ENCODE results near the gene RIPPLY3.

RIPPLY3 gene

DNA sequence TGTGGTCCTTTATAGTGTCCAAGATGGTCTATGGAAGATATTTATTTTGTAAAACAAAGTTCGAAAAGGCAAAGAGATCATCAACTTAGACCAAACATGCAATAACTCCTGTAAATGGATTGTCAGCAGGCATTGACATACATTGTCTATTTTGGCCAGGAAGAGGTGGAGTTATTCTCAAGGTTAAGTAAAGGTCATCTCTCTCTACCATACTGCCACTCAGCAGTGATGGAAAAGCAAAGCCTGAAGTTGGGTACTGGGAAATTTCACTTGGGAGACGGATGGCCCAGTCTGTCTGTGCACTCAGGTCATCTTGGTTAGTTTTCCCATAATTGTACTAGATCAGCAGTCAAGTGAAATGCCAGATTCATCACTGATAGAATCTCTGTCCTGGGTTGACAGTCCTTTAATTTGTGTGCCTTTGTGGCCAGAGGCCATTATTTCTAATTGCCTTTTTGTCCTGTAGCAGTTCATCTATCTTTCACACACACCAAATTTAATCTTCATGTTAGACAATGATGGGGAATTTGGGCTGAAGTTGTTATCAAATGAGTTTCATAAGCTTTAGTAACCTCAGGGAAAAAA is 48.9 kb downstream of the RIPPLY3 start:
- TF ChIP-seq, protein P1, sequence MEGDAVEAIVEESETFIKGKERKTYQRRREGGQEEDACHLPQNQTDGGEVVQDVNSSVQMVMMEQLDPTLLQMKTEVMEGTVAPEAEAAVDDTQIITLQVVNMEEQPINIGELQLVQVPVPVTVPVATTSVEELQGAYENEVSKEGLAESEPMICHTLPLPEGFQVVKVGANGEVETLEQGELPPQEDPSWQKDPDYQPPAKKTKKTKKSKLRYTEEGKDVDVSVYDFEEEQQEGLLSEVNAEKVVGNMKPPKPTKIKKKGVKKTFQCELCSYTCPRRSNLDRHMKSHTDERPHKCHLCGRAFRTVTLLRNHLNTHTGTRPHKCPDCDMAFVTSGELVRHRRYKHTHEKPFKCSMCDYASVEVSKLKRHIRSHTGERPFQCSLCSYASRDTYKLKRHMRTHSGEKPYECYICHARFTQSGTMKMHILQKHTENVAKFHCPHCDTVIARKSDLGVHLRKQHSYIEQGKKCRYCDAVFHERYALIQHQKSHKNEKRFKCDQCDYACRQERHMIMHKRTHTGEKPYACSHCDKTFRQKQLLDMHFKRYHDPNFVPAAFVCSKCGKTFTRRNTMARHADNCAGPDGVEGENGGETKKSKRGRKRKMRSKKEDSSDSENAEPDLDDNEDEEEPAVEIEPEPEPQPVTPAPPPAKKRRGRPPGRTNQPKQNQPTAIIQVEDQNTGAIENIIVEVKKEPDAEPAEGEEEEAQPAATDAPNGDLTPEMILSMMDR (IDR thresholded peaks at IDR 0.05; ENCODE audit: borderline replicate concordance, control extremely low read depth, extremely low read depth, insufficient read depth, missing control alignments), result no peak
- no peak for DNase-seq (ENCODE audit: low spot score)
- in situ Hi-C loops (cut with MboI; ENCODE audit: low sequenced_read_pairs, unreplicated experiment), result no loop called here

DNA sequence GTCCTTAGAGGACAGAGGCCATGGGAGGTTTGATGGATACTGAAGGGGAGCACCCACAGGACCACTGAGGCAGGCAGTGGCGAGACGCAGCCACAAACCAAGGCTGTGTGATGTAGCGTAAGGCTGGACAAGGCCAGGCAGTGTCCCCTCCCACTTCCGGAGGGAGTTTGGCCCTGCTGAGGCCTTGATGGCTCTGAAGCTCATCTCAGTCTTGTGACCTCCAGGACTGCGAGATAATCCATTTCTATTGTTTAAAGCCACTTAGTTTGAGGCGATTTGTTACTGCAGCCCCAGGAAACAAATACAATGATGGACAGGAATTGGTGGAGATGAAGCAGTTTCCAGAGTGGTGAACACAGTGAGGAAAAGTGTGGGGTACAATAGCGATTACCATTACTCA is 51.1 kb downstream of the RIPPLY3 start:
- in situ Hi-C loops (cut with MboI; ENCODE audit: low sequenced_read_pairs, unreplicated experiment), result no loop called here

DNA sequence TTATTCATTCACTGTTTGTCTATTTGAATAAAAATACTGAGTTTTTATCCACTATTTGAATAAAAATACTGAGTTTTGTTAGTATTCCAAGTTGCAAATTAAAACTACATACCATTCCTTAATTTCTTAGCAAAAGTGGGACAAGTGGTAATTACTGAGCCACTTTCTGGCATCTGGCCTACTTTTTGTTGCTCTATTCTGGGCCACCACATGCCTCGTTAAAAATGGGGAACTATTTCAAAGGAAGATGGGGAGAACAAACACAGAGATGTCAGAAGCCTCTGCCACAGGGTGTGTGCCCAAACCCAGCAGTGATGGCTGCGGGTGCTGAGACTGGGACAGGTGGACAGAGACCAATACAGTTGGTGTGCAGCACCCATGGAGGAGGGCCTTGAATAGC is 51.8 kb downstream of the RIPPLY3 start:
- DNase-seq (ENCODE audit: low spot score), result no peak
- in situ Hi-C loops (cut with MboI; ENCODE audit: low sequenced_read_pairs, unreplicated experiment), result no loop called here
- TF ChIP-seq, protein P1 (IDR thresholded peaks at IDR 0.05; ENCODE audit: borderline replicate concordance, control extremely low read depth, extremely low read depth, insufficient read depth, missing control alignments), result no peak

More for the DNA sequence above, 51.1 kb downstream of the RIPPLY3 start:
- no peak for DNase-seq (ENCODE audit: low spot score)
- TF ChIP-seq, protein P1 (IDR thresholded peaks at IDR 0.05; ENCODE audit: borderline replicate concordance, control extremely low read depth, extremely low read depth, insufficient read depth, missing control alignments), result no peak

DNA sequence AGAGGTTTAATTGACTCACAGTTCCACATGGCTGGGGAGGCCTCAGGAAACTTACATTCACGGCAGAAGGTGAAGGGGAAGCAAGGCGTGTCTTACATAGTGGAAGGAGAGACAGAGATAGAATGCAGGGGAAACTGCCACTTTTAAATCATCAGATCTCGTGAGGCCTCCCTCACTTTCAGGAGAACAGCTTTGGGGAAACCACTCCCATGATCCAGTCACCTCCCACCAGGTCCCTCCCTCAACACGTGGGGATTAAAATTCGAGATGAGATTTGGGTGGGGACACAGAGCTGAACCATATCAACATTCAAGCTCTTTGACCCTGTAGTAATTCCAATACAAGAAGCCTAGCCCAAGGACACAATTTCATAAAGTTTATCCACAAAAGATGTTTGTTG is 52.7 kb downstream of the RIPPLY3 start:
- DNase-seq (ENCODE audit: low spot score), result no peak
- TF ChIP-seq, protein P1 (IDR thresholded peaks at IDR 0.05; ENCODE audit: borderline replicate concordance, control extremely low read depth, extremely low read depth, insufficient read depth, missing control alignments), result no peak
- in situ Hi-C loops (cut with MboI; ENCODE audit: low sequenced_read_pairs, unreplicated experiment), result no loop called here

DNA sequence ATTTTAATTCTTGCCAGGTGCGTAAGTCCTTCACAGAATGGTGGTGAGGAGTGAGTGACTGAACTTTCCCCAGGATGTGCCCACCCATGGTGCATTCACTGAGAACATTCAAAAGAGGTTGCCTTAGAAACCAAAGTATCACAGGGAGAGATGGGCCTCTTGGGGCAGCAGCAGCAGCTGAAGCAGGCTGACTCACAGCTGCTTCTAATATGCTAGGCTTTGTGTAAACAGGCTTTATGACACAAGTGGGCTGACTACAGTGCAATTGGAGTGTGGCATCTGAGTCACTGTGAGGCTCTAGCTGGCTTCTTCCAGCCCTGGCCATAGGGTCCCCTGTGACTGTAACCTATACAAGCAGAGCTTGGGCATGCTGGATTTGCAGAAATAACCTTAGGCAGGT is 53.8 kb downstream of the RIPPLY3 start:
- TF ChIP-seq, protein P1 (IDR thresholded peaks at IDR 0.05; ENCODE audit: borderline replicate concordance, control extremely low read depth, extremely low read depth, insufficient read depth, missing control alignments), result no peak
- in situ Hi-C loops (cut with MboI; ENCODE audit: low sequenced_read_pairs, unreplicated experiment), result no loop called here
- no peak for DNase-seq (ENCODE audit: low spot score)

DNA sequence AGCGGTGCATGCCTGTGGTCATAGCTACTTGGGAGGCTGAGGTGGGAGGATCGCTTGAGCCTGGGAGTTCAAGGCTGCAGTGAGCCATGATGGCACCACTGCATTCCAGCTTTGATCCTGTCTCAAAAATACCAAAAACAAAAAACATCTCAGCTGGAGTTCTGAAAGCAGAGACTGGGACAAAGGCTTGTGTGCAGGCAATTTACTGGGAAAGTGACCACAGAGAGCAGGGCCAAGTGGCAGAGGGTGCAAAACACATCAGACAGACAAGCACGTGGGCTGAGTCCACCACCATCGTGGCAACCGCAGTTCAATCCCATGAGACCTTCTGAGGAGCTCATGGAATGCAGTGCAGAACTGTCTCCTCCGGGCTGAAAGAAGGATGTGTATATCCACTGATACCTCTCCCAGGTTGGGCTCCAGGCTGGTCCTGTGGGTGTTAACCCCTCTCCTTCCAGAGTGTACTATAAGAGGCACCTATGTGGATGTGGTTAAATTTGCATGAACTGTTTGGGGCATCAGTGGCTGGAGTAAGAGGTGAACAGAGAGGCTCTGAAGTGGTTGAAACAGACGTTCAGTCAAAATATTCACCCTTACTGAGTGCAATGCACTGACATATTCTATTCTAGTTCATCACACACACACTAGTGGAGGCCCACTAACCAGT is 55.6 kb downstream of the RIPPLY3 start:
- no peak for DNase-seq (ENCODE audit: low spot score)
- TF ChIP-seq, protein P1 (IDR thresholded peaks at IDR 0.05; ENCODE audit: borderline replicate concordance, control extremely low read depth, extremely low read depth, insufficient read depth, missing control alignments), result no peak
- in situ Hi-C loops (cut with MboI; ENCODE audit: low sequenced_read_pairs, unreplicated experiment), result no loop called here

All from GM13976 (cell line).